ENCODE data around the gene TULP4.

The TULP4 gene, protein sequence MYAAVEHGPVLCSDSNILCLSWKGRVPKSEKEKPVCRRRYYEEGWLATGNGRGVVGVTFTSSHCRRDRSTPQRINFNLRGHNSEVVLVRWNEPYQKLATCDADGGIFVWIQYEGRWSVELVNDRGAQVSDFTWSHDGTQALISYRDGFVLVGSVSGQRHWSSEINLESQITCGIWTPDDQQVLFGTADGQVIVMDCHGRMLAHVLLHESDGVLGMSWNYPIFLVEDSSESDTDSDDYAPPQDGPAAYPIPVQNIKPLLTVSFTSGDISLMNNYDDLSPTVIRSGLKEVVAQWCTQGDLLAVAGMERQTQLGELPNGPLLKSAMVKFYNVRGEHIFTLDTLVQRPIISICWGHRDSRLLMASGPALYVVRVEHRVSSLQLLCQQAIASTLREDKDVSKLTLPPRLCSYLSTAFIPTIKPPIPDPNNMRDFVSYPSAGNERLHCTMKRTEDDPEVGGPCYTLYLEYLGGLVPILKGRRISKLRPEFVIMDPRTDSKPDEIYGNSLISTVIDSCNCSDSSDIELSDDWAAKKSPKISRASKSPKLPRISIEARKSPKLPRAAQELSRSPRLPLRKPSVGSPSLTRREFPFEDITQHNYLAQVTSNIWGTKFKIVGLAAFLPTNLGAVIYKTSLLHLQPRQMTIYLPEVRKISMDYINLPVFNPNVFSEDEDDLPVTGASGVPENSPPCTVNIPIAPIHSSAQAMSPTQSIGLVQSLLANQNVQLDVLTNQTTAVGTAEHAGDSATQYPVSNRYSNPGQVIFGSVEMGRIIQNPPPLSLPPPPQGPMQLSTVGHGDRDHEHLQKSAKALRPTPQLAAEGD (N-terminal part only)

DNA sequence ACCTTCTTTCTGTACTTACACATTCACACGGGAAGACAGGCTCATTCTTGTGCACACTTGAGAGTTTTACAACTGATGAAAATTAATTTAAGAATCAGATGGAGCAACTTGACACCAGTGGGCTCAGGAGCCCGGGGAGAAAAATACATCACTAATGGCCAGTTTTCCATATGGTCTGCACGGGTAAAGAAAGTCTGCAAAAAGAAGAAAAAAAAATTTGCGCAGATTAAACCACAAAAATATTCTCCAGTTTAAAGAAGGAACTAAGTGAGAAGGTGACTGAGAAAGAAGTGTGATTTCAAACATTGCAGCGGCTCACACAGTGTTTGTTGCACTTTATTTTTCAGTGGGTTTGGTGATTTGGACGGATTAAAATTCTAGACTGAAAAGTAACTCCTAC is at the start of gene TULP4:
Gene TULP4, plus strand, starts transcription at position 301 of the 400 bp plus-strand sequence. CDS start 1,552 bp downstream, outside the sequence.
- no peak for DNase-seq

DNA sequence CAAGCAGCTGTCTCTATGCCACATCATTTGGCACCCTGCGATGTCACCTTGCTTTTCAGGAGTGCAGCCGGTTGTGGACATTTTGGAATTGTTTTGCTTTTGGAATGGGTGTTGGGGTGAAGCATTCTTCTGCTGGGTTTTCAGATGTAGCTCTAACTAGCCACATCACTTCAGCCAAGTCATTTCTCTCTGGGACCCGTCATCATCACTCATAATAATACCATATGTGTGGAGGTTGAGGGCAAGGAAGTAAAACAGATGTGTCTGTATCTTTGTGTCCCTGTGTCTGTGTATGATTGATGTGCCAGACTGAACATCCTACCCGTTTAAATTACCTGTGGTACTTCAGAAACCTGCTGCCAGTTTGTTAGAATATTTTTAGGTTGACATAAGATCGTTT is 49.5 kb upstream of the TULP4 start:
- peak; percentile 5 for DNase-seq

DNA sequence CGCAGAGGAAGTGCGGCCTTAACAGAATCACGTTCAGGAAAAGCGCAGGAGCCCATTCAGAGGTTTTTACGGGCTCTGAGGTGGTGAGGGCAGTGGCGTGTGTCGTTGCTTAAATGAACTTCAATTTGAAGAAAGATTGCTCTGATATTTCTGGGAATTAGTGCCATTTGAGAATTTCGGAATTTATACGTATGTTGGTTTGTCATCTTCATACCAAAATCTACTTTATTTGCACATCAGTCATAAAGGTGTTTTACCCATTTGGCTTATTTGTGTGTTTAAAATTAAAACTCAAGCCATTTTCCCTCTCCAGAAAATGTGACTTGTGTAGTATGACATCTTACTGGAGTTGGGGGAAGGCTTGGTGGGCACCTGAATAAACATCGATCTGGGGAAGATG is 48.1 kb upstream of the TULP4 start:
- DNase-seq, result no peak

DNA sequence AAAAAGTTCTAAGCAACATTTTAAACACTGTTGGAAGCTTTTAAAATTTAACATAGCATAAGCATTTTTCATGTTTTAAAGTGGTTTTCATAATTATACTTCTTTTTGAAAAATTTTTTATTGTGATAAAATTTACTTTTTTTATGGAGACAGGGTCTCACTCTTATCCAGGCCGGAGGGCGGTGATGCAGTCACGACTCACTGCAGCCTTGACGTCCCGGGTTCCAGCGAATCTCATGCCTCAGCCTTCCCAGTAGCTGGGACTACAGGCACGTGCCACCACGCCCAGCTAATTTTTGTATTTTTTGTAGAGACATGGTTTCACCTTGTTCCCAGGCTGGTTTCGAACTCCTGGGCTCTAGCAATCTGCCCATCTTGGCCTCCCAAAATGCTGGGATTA is 46.1 kb upstream of the TULP4 start:
- no peak for DNase-seq

DNA sequence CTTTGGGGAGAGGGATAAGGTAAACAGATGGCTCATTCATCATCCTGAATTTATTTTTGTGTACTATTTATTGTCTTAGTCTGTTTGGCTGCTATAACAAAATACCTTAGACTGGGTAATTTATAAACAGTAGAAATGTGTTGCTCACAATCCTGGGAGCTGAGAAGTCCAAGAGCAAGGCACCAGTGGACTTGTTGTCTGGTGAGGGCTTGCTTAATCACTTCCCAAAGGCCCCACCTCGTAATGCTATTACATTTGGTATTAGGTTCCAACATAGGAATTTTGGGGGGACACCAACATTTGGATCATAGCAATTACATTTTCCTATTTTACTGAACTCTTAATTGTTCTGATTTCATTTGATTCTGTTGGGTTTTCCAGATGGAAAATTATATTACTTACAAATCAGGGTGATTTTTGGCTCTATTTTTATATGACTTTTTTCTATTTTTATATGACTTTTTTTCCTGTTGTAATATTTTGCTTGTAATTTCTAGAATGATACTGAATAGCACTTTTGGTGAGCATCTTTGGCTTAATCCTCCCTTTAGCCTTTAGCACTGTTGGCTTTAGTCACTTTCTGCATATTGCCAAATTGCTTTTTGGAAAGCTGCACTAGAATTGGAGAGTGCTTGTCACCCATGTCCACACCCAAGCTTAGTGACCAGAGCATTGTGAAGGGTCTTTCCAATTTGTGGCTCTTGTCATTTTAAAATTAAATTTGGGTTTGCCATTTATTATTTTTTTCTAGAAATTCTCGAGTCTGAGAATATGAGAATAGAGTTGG is 43.7 kb upstream of the TULP4 start:
- no peak for DNase-seq

DNA sequence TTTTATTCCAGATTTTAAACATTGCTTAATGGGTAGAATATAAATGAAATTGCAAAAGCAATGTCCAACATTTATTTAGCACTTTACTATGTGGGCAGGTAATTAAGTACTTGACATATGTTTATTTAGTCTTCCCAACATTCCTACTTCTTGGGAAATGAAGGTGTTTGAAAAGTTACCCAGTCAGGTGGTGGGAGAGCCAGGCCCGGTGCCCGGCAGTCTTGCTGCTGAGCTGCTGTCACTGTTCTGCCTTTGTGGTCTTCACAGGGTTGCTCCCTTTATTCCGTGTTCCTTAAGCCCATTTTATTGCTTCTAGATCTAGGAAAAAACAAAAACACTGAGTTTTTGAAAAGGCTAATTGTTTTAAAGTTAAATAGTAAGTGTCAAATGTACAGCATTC is 42.6 kb upstream of the TULP4 start:
- no peak for DNase-seq

DNA sequence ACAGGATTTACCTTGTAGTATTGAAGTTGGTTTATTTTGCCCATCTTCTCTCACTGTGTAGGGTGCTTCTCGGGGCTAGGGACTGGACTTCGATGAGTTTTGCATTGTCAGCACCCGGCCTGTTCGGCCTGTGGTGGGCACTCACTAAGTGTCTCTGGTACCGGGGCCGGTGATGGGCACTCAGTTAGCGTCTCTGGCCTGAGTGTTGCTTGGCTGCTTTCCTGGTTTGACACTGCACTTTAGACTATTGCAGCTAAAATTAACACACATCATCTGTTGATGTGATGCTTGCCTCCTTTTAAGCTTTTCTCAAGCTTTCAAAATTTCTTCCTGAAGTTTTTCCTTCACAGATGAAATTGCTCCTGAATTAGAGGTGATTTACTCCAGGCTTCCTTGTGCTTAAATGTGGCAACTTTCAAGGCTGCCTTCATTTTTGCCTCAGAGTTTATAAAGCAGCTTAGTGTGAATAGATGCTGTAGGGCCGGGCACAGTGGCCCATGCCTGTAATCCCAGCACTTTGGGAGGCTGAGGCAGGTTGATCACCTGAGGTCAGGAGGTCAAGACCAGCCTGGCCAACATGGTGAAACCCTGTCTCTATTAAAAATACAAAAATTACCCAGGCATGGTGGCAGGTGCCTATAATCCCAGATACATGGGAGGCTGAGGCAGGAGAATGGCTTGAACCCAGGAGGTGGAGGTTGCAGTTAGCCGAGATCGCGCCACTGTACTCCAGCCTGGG is 41.7 kb upstream of the TULP4 start:
- DNase-seq, result peak; percentile 12

DNA sequence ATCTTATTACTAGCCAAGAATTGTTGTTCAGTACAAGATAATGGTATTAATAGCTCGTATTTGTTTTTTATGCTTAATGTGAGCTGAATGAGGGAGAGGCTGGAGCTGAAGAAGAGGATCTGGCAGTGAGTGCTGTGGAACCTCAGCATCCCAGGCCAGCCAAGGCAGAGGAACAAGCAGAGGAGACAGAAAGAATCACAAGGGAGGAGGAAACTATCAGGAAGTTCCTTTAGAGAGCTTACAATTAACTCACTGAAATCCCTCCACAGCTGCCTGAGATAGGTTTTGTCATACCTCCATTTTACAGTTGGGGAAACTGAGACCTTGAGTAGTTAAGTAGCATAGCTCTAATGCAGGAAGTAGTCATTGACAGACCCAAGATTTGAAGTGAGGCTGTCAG is 39.9 kb upstream of the TULP4 start:
- no peak for DNase-seq

DNA sequence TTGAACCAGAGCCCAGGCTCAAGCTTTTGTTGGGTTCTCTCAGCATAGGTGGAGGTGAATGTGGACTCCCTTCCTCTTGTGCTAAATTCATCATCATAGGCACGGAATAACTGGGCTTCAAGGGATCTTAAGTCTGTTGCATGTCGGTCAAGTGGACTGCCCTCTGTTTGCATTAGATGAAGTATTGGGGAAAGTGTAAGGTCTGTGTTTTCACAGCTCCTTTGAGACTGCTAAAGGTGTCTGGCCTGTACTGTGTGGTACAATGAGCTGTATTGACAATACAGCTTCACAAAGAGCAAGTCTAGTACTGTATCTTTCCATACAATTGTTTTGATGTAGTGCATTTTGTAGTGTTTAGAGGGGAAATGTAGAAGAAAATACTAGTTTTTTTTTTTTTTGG is 34.3 kb upstream of the TULP4 start:
- no peak for DNase-seq

DNA sequence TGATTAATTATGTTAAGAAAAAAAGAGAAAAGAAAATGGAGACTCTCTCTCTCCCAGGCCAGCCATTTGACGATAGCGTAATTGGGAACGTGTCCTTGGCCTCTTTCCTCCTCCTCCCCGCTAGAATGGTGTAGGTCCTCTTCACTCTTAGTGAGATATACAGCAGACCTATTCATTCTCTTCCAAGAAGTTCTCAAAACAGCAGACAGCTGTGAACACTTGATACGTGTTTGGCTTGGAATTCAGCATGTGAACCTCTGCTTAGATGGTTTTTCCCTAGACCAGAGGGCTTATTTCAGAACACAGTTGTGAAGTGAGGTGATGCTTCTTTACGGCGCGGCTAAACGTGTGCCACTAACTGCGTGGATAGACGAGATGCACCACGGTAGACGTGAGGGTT is 32.6 kb upstream of the TULP4 start:
- no peak for DNase-seq

DNA sequence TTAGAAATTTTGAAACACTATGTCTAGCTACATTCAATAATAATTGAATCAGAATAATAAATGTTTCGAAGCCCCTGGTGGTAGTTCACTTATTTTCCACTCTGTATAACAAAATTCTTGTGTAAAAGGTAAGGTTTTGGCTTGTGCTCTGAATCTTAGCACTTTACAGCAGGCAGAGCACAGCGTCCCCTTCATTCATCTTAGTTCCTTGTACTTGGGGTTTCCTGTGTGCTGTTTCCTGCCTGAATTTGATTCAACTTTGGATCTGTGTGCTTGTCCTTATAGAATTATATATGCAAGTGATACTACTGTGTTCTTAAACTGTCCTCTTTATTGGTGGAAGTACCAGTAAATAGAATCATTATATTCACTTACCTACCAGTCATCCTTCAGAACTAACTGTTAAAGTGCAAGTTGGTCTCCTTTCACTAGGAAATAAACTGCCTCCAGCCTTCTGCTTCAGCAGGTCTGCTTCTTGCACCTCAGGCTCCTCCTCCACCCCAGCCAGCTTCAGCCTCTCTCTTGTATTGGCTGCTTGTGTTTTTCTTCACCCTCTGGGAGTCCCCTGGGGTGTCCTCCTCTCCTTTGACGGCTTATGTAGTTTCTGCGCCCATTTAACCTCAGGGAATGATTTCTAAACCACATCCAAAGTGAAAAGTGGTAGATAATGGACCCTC is 28.8 kb upstream of the TULP4 start:
- no peak for DNase-seq

DNA sequence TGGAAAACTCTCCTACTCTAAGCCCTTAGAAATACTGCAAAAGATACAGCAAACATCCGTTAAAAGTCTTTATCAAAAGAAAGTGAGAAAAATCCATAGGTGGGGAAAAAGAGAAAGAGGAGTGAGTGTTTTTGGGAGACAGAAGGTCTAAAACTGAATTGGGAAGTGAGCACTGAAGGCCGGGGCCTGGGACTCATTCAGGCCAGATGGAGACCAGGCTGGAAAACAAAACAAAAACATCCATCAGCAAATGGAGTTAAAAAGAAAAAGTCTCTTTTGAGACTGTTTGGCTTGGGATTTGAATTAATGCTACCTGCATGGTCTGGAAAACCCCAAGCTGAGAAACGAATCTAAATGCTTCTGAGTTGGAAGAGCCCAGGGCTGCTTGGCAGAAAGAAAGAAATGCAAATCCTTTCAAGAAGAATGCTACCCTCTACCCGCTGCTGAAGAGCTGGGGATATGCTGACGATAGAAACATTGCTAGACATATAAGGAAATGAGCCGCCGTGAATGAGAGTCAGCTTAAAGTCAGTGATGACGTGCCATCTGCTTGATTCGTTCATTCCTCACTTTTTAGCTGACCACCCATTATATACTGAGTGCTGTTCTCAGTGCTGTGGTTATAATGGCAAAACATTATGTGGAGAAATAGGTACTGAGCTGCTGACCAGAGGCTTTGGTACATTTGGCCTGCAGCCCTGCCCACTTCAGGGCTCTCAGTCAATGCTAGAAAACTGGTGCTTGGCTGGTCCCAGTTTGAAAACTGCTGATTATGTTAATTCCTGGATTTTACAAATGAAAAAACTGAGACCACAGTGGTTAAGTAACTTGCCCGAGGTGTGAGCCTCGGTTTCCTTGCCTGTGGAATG is 28.0 kb upstream of the TULP4 start:
- peak; percentile 6 for DNase-seq

DNA sequence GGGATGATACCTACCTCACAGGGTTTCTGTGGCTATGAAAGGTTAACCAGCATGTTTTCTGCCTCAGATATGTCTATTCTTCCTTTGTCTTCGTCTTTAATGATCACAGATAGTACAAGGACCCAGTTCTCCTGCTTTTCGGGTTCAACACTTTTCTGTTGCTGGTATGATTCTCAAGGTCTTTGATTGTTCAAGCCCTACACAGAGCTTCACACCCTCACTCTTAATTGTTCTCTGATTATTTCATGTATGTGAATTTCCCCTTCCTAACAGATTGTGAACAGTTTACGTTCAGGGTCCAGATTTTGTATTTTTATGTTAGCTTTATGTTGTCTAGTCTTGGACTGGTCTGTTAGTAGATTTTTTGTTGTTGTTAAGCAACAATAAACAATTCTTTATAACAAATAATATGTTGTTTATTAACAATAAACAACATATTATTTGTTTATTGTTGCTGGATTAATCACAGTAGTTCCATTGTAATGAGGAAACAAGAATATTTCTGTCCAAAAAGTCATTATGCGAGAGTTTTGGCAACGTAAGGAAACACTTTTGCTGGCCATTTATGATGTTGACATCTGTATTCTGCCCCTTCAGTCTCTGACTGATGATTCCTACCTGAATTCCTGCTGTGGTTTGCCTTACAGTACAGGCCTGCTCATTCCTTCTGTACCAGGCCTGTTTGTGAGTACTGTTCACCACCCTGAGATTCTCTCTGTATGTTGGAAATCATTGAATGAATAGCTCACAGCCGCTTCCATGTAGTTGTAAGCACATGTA is 27.2 kb upstream of the TULP4 start:
- no peak for DNase-seq

DNA sequence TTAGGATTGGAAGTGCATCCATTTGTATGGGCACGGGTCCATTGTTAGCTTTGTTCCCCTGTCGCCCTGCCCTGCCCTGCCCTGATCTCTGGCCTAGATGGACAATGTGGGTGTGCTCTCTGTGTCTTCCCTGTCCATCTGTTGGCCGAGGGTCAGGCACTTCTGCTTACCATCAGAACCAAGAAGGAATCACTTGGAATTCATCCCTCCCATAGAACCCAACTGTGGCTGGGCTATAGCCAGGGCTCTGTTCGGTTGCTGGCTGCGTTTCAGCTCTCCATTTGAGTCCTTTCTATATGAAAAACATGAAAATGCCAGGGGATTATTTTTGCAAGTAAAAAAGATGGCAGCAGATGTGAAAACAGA is 26.6 kb upstream of the TULP4 start:
- DNase-seq, result no peak

DNA sequence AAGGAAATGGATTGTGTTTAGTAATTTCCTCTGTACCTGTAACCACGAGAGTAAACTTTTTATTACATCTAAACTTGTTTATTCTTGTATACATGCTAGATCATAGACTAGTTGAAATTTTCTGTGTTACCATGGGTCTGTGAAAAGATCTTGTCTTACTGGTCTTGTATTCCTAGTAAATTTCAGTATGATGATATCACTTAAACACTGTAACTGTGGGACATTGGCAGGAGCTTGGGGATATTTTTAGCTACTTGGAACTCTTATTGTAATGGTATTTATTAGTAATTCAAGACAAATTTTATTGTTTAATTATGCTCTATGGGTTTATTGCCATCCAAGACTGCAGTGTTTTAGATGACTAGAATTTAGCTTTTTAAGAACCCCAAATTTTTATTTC is 25.9 kb upstream of the TULP4 start:
- no peak for DNase-seq

DNA sequence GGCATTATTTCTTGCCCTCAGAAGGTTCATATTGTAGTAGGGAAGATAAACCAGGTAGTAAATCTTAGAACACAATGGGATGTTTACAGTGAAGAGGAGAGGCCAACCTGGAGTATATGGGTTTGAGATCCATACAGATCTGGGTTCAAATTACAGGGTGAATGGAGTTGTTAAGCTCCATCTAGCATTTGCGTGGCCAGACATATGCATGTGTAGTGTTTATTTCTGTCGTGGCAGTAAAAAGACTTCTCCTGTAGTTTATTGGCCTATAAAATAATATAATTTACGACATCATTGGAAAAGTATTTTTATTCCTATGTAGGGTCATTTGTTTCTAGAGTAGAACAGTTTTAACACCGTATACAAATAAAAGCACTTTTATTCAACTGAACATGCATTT is 25.2 kb upstream of the TULP4 start:
- no peak for DNase-seq

DNA sequence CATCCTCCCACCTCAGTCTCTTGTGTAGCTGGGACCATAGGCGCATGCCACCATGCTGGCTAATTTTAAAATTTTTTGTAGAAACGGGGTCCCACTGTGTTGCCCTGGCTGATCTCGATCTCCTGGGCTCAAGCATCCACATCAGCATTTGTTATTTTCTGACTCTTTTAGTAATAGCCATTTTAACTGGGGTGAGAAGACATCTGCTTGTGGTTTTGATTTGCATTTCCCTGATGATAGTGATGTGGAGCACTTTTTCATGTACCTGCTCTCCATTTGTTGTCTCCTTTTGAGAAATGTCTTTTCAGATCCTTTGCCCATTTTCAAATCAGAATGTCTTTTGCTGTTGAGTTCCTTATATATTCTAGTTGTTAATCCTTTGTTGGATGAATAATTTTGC is 22.2 kb upstream of the TULP4 start:
- no peak for DNase-seq

DNA sequence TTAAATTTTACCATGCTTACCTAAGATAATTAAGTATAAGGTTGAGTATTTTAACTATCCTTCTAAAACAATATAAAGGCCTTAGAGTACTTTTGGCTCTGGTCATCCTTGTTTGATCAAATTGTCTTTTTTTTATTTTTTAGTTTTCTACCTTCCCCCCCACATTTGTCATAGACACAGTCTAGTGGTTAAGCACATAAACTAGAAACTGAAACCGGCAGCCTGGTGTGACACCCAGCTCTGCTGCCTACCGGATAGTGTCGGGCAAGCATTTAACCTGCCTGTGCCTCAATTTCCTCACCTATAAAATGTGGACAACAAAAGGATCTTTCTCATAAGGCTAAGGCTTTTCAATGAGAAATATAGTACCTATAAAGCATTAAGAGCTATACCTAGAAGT is 21.6 kb upstream of the TULP4 start:
- peak; percentile 73 for DNase-seq

DNA sequence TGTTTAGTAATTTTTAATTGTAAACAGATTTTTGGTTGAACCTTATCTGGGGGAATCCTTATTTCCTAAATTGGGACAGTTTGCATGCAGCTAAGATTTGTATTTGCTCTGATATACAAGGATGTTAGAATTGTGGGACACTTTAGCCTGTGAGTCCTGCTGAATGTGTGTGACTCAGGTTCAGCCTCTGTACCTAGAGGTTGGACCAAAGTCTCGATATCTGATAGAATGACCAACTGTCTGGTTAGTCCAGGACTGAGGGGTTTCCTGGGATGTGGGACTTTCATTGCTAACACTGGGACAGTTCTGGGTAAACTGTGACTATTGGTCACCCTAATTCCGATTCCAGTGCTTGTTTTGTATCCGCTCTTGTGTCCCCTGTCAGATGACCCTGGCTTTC is 20.2 kb upstream of the TULP4 start:
- no peak for DNase-seq

DNA sequence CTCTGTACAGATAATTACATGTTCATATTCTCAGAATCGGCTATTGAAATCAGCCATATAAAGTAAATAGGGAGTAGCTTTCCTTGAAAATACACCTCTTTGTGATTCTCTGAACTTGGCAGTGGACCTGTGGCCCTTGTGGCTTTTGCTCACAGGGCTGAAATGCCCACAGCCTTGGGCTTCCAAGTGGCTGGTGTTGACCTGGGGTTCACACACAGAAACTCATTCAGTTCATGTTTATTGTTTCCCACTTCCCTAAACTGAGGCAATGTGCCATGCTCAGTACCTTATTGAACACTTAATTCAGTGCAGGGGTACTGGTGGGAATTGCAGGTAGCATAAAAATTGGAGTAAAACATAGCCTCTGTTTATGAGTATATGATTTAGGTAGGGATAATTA is 19.1 kb upstream of the TULP4 start:
- no peak for DNase-seq
